Skeletal muscle satellite cell (primary cell): Measurements from ENCODE around the gene TAF4.

Source experiments
- H3K27me3 ChIP-seq: 2 replicates; pipeline ENCODE4 v1.7.0; 2013; ENCODE audit warnings: low read length; ENCODE audit not compliant: control insufficient read depth, insufficient read depth
- H3K36me3 ChIP-seq: 2 replicates; pipeline ENCODE4 v1.7.0; 2013; ENCODE audit warnings: mild to moderate bottlenecking, control low read depth, low read length; ENCODE audit not compliant: insufficient read depth
- H3K4me1 ChIP-seq: 2 replicates; pipeline ENCODE4 v1.7.0; 2013; ENCODE audit warnings: low read length; ENCODE audit not compliant: control insufficient read depth, insufficient read depth
- H3K4me2 ChIP-seq: 2 replicates; pipeline ENCODE4 v1.7.0; 2013; ENCODE audit warnings: mild to moderate bottlenecking, low read length
- H3K4me3 ChIP-seq: 2 replicates; pipeline ENCODE4 v1.7.0; 2013; ENCODE audit warnings: low read length
- H3K9ac ChIP-seq: 2 replicates; pipeline ENCODE4 v1.7.0; 2013; ENCODE audit warnings: mild to moderate bottlenecking, low read depth, low read length, moderate library complexity
- H3K9me3 ChIP-seq: replicated peaks from 2 replicates; pipeline ENCODE4 v1.7.0; 2013; ENCODE audit warnings: mild to moderate bottlenecking, control low read depth, low read length

Gene TAF4

DNA sequence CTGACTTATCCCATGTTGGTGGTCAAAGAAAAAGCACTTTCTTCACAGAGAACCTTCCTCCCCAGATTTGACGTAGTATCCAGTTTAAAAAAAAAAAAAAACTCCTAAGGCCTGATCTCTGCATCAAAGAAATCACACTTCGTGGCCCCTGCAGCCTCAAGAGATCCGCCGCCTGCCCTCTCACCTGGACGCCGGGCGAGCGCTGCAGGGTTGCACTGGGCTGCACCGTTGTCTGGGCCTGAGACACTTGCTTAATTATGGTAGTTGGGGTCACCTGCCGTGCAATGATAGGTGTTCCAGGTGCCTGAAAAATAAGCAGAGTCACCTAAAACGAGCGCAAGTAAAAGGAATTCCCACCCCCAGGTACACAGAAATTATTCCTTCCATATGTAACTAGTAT is 53.0 kb downstream of the TAF4 start:
- no peaks in the 10 kb centered on the region for H3K9me3 ChIP-seq
- H3K36me3 ChIP-seq, result peaks cover 8% of the 10 kb centered on the region
- no peak overlapping the region for H3K4me2 ChIP-seq

DNA sequence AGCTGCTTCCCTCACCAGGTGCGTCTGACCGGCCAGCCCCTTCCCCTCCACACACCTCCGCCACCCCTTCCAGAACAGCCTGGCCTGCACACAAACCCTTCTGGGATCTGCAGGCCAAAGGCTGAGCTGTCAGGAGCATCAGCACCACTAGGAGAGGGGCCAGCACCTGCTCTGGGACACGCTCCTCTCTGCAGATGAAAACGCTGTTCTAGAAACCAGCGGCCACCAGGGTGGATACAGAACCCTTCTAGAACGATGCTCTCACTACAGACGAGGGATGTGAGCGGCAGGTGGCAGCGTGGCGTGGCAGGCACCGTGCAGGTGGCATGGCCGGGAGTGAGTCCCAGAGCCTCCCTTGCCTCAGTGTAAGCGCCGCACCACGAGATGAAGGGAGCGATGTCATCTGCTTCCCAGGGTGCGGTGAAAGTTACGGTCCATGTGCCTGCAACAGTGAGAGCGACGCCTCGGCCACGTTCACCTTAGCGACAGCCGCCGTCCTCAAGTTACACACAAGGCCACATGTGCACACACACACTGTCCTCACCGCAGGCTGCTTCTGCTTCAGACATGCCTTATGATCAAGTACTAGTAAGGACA is 53.6 kb downstream of the TAF4 start:
- peaks cover 8% of the 10 kb centered on the region for H3K36me3 ChIP-seq
- H3K4me3 ChIP-seq, result no peak overlapping the region
- no peaks in the 10 kb centered on the region for H3K9me3 ChIP-seq
- no peak overlapping the region for H3K4me2 ChIP-seq
- H3K27me3 ChIP-seq, result no peaks in the 10 kb centered on the region
- no peaks in the 10 kb centered on the region for H3K4me1 ChIP-seq
- H3K9ac ChIP-seq, result no peak overlapping the region

More for the DNA sequence above, 53.0 kb downstream of the TAF4 start:
- no peaks in the 10 kb centered on the region for H3K4me1 ChIP-seq
- H3K4me3 ChIP-seq, result no peak overlapping the region
- no peak overlapping the region for H3K9ac ChIP-seq
- no peaks in the 10 kb centered on the region for H3K27me3 ChIP-seq

DNA sequence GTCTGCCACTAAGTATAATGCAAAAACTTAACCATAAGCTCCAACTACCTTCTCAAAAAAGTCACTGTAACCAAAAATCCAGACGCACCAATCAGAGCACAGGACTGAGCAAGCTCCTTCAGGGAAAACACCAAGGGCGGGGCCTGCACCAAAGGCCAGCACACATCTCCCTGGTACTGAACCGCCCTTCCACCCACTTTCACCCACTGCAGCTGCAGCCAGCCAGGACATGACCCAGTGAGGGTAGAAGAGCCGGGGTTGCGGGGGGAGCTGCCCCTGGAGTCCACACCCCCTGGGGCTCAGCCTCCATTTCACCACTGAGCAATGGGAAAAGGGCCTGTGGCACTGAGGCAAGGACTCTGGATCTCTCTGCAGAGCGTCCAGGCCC is 54.3 kb downstream of the TAF4 start:
- H3K9ac ChIP-seq, result no peak overlapping the region
- H3K4me3 ChIP-seq, result no peak overlapping the region
- no peaks in the 10 kb centered on the region for H3K9me3 ChIP-seq
- peaks cover 10% of the 10 kb centered on the region for H3K36me3 ChIP-seq
- H3K27me3 ChIP-seq, result no peaks in the 10 kb centered on the region
- H3K4me2 ChIP-seq, result no peak overlapping the region
- H3K4me1 ChIP-seq, result no peaks in the 10 kb centered on the region

DNA sequence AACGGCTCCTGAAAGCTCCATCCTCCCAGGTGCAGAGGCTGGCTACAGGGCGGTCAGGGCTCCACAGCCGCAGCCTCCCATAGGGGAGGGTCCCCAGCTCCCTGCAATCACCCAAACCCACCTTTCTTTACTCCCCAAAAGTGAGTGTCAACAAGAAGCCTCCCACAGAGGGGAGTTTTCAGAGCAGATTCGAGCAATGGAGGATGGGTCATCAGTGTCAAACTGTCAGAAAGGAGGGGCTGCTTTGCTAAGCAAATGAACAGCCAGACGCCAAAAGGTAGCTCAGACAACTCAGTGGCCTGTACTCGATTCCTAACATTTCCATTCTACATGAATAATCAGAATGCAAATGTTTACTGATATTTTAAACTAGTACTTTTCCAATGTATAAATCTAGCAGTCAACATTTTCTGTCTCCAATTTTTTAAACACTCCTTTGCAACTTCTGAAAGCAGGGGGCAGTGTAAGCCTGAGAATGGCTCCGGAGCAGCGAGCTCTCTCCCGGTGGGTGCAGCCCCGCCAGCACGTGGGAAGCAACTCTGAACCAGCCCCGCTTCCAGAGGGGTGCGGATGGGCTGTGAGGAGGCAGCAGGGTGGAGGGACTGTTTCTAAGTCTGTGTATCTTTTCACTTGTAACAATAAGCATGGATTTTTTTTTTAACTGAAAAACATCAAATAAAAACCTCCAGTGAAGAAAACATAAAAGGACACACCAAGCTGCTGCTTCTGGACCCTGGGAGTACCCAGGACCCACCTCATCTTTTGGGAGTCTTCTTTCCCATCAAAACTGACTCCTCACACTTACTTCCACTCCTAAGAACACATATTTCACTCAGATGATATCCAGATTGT is 54.9 kb downstream of the TAF4 start:
- Histone ChIP-seq H3K27me3 (no peaks in the 10 kb centered on the region), H3K9ac (no peak overlapping the region), H3K4me2 (no peak overlapping the region), H3K4me3 (no peak overlapping the region), H3K4me1 (no peaks in the 10 kb centered on the region), H3K36me3 (peaks cover 17% of the 10 kb centered on the region), H3K9me3 (no peaks in the 10 kb centered on the region)

DNA sequence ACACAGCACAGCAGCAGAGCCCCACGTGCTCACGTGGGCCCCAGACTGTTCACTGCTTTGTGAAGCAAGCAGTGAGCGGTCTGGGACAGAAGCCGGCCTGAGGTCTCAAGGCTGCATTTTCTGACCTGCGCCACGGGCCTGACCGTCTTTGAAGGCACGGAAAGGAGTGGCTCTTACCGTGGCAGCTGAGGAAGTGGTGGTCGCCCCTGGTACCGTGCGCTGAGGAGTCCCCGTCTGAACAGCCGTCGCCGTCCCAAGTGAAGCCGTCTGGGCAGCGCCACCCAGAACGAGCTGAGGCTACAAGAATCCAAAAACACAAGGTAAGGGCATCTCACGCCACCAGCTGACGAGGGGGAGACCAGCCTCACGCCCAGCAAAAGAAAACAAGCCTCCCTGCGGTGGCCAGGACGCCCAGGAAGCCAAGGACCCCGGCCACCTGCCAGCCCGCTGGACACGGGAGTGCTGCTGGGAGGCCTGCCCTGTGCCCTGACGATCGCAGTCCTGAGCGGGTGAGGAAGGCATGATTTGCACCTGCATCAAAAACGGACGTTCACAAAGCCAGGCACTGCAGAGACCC is 55.7 kb downstream of the TAF4 start:
- H3K27me3 ChIP-seq, result no peaks in the 10 kb centered on the region
- no peak overlapping the region for H3K4me2 ChIP-seq
- no peak overlapping the region for H3K4me3 ChIP-seq
- no peak overlapping the region for H3K9ac ChIP-seq
- no peaks in the 10 kb centered on the region for H3K9me3 ChIP-seq
- H3K36me3 ChIP-seq, result peaks cover 24% of the 10 kb centered on the region
- H3K4me1 ChIP-seq, result no peaks in the 10 kb centered on the region

DNA sequence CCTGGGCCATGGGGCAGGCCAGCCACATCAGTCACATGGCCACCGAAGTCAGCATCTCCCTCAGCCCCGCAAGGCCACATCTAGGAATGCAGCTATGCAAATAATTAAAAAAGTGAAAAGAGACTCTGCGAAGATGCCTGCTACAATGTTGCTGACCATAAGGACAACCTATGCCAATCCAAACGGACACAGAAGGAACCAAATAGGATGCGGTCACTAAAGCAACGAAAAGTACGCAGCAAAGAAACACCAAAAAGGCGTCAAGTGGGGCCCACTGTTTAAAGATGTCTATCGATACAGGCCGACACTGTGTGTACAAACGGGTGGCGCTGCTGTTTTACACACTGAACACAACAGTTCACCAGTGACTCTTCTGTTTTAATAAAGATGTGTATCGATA is 56.4 kb downstream of the TAF4 start:
- Histone ChIP-seq H3K9ac (no peak overlapping the region), H3K4me3 (no peak overlapping the region), H3K4me2 (no peak overlapping the region), H3K4me1 (no peaks in the 10 kb centered on the region), H3K27me3 (no peaks in the 10 kb centered on the region), H3K9me3 (no peaks in the 10 kb centered on the region), H3K36me3 (peaks cover 24% of the 10 kb centered on the region)

DNA sequence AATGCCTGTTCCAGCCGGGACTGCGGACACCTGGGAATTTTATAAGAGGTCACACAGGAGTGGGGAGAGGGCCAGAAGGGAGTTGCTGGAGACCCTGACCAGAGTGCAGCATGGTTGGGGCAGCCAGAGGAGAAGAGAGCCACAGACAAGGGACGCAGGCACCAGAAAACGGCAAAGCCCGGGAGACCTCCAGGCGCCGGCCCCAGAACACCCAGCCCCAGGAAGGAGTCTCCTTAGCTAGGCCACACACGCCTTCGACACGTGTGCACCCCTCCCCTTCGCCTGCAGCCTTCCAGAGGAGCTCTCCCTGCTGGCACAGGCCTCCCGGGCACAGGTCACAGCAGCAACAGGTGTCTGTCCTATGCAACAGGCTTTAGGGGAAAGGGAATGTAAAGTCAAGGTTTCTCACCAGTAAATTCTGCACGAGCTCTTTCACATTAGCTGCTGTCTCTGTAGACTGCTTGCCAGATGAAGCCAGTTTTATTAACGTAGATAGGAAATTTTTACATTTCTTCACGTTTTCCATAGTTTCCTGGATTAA is 57.0 kb downstream of the TAF4 start:
- peaks cover 24% of the 10 kb centered on the region for H3K36me3 ChIP-seq
- no peak overlapping the region for H3K4me2 ChIP-seq
- no peaks in the 10 kb centered on the region for H3K4me1 ChIP-seq
- no peak overlapping the region for H3K4me3 ChIP-seq
- no peaks in the 10 kb centered on the region for H3K27me3 ChIP-seq
- no peaks in the 10 kb centered on the region for H3K9me3 ChIP-seq
- no peak overlapping the region for H3K9ac ChIP-seq

DNA sequence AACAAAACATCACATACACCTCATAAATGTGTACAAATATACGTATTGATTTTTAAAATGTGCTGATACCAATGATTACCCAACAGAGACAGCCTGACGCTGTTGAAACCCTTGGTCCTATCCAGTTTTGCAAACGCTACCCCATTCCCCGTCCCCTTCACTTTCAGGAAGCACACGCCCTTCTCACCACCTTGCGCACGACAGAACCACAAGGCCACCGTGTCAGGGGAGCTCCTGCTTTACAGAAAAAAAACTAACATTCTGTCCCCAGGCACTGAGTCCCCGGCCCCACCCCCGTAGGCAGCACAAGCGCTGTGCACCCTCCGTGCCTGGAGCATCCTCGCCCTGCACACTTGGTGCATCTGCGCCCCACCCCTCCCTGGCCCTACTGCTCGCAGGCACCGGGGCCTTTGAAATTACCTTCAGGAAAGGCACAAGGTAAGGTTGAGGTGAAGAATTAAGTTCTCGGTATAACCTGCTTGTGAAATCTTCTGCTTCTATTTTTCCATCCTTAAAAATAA is 58.5 kb downstream of the TAF4 start:
- no peak overlapping the region for H3K9ac ChIP-seq
- no peaks in the 10 kb centered on the region for H3K27me3 ChIP-seq
- H3K4me3 ChIP-seq, result no peak overlapping the region
- no peak overlapping the region for H3K4me2 ChIP-seq
- no peaks in the 10 kb centered on the region for H3K4me1 ChIP-seq
- H3K9me3 ChIP-seq, result no peaks in the 10 kb centered on the region
- peaks cover 31% of the 10 kb centered on the region for H3K36me3 ChIP-seq

DNA sequence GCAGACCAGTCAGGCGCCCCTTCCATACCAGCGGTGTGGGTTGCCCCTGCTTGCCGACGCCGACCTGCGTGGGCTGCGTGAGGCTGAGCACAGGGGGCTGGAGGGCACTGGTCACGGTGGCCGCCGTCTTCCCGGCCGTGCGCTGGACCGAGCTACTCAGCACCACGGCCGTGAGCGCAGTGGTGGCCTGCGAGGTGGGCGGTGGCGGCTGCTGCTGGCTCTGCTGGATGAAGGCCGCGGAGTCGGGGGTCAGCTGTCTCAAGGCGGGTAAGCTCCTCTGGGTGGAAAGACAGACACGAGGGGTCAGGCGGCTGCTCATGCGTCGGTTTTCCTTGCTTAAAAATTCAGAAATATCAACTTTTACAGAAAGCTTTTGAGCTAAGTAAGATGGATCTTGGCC is 59.2 kb downstream of the TAF4 start:
- no peak overlapping the region for H3K4me2 ChIP-seq
- H3K27me3 ChIP-seq, result no peaks in the 10 kb centered on the region
- no peak overlapping the region for H3K9ac ChIP-seq
- H3K9me3 ChIP-seq, result no peaks in the 10 kb centered on the region
- H3K4me3 ChIP-seq, result no peak overlapping the region
- no peaks in the 10 kb centered on the region for H3K4me1 ChIP-seq
- peaks cover 34% of the 10 kb centered on the region for H3K36me3 ChIP-seq

DNA sequence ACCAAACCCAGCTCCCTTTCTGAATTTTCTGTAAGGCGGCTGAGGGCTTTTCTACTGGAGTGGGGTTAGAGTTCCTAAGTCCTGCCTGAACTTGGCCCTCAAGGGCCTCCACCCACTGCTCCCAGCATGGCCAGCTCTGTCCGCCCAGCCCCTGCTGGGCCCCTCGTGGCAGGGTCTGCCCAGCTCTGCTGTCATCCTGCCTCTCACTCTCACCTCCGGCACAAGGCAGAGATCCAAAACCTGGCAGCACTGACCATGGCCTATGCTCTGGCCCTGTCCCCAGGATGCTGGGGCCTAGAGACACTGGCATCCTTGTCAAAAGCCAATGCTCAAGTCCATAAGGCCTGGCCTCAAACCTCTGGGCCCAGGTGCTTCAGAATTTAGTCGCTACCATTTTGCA is 61.1 kb downstream of the TAF4 start:
- H3K4me1 ChIP-seq, result no peaks in the 10 kb centered on the region
- peaks cover 45% of the 10 kb centered on the region for H3K36me3 ChIP-seq
- no peak overlapping the region for H3K9ac ChIP-seq
- H3K4me2 ChIP-seq, result no peak overlapping the region
- no peaks in the 10 kb centered on the region for H3K9me3 ChIP-seq
- H3K27me3 ChIP-seq, result no peaks in the 10 kb centered on the region
- H3K4me3 ChIP-seq, result no peak overlapping the region

DNA sequence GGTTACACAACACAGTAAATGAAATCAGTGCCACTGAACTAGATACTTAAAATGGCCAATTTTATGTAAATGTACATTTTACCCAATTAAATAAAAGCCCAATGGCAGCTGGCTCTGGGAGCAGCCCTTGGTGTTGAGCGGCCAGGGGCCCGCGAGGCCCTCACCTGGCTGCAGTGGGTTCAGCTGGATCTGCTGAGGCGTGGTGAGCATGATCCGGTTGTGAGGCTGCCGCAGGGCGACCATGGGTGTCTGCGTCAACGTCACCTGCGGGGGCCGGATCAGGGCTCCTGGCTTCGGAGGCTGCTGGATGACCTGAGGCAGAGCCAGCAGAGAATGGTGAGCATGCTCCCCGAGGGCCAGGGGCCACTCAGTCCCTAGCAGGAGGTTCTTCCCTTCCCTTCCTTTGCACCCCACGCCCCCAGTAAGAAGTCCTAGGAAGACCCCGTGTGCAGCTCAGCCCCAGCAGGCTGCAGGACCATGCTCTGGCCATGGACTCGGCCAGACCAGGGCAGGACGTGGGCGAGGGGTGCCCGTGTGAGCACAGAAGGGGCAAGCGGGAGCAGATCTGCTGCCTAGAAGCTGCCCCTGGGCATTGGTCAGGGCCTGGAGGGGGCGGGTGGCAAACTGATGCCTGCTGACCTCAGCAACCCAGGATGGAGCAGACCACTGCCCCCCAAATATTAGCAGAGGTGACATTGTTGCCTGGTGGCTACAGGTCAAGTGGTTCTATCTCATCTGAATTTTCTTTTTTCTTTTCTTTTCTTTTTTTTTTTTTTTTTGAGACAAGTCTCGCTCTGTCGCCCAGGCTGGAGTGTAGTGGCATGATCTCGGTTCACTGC is 61.9 kb downstream of the TAF4 start:
- H3K36me3 ChIP-seq, result peaks cover 45% of the 10 kb centered on the region
- H3K27me3 ChIP-seq, result no peaks in the 10 kb centered on the region
- H3K4me2 ChIP-seq, result no peak overlapping the region
- H3K4me1 ChIP-seq, result no peaks in the 10 kb centered on the region
- no peak overlapping the region for H3K4me3 ChIP-seq
- H3K9ac ChIP-seq, result no peak overlapping the region
- H3K9me3 ChIP-seq, result no peaks in the 10 kb centered on the region
